GM12872 (cell line): ENCODE measurements around the gene COPS9.
A peak's percentile ranks its signal among the peaks of the same experiment; 100 is the strongest.

Experiments used
- TF ChIP-seq, protein P1 (sequence below): IDR thresholded peaks from 3 replicates; pipeline ENCODE4 v1.5.1; 2011; ENCODE audit warnings: low read depth, mild to moderate bottlenecking, low read length, moderate library complexity; ENCODE audit not compliant: insufficient read depth

The COPS9 gene

DNA sequence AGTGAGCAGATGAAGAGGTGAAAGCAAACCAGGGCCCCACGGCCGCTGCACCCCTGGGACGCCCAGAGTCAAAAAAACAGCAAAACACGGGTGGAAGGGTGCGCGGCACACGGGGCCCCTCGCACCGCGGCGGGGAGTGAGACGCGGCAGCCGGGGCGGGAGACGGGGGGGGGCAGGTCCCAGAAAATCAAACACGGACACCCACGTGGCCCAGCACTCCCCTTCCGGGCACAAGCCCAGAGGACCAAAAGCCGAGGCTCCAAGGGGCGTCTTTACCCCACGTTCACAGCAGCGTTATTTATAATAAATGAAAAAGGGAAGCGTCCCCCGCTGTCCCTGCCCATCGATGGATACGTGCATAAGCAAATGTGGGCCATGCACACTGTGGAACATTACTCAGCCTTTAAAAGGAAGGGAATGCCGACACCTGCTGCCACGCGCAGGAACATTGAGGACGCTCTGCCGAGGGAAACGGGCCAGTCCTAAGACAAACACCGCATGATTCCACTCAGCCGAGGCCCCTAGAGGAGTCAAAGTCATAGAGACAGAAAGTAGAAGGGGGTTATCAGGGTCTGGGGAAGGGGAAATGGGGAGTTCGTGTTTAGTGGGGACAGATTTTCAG is 677 bp upstream of the COPS9 start:
- TF ChIP-seq, protein P1, sequence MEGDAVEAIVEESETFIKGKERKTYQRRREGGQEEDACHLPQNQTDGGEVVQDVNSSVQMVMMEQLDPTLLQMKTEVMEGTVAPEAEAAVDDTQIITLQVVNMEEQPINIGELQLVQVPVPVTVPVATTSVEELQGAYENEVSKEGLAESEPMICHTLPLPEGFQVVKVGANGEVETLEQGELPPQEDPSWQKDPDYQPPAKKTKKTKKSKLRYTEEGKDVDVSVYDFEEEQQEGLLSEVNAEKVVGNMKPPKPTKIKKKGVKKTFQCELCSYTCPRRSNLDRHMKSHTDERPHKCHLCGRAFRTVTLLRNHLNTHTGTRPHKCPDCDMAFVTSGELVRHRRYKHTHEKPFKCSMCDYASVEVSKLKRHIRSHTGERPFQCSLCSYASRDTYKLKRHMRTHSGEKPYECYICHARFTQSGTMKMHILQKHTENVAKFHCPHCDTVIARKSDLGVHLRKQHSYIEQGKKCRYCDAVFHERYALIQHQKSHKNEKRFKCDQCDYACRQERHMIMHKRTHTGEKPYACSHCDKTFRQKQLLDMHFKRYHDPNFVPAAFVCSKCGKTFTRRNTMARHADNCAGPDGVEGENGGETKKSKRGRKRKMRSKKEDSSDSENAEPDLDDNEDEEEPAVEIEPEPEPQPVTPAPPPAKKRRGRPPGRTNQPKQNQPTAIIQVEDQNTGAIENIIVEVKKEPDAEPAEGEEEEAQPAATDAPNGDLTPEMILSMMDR, result no peak

DNA sequence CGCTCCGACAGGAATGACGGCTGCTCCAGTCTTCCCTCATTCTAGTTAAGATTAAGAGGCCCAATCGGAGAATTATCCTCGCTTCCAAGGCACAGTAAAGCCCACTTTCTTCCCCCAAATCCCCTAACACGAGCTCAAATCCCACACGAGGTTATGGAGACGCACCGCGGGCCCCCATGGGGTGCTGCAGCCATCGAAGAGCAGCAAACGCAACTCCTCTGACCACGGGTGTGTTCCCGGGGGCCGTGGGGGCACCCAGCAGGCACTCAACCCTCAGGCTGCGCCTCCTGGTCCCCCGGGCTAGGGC is 446 bp downstream of the COPS9 start:
- TF ChIP-seq, protein P1, result no peak

DNA sequence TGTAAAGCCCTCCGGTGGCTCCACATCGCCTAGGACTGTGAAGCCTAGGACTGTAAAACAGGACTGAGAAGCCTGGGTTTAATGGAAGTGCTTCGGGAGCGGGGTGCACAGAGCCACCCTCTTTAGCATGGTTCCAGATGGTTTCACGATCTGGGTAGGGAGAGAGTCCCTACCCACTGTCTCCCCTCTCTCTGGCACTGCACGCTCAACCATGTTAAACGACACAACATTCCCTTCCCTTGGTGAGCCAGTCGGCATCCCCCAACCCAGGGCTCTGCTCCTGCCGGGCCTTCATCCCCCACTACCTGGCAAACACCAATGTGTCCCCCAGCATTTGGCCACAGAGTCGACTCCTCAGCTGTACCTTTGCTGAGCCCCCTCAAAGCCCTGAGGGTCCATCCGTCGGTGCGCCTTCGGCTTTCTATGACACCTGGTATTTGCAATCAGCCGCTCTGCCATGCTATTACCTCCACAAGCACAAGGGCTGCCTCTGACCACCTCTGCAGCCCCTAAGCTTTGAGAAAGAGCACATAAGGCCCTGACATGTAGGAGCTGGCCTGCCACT is 1.1 kb downstream of the COPS9 start:
- TF ChIP-seq, protein P1, result no peak

DNA sequence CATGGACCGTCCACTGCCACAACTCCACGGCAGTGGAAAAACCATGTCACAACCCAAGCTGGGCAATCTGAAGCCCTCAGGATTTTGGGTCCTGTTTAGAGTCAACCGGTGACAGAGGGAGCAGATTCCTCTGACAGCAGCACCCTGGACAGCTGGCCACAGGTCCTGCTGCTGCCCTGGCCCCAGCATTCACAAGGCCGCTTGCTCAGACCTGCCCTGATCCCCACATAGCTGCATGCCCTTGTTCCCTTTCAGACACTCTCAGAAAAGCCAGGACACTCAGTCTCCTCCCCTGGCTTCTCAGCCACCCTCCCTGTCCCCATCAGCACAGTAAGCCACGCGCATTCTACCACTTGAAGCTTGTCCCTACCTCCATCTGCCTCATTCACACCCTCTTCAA is 1.6 kb downstream of the COPS9 start:
- TF ChIP-seq, protein P1, result no peak

DNA sequence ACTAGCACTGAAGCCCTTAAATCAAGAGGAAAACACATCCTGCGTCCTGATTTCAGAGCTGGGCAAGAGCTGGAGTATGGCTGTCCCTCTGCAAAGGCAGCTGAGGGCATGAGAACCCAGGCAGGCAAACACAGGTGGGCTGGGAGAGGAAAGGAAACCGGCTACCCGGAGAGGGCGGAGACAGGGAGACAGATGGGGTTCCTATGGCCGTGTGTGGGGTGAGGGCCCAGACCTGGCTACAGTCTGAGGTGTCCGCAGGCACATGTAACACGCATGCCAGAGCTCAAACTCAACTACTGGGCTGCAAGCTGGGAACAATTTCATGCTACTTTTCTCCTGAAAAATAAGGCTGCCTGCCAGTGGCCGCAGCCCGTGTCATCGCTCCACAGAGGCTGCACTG is 2.7 kb downstream of the COPS9 start:
- TF ChIP-seq, protein P1, result no peak

DNA sequence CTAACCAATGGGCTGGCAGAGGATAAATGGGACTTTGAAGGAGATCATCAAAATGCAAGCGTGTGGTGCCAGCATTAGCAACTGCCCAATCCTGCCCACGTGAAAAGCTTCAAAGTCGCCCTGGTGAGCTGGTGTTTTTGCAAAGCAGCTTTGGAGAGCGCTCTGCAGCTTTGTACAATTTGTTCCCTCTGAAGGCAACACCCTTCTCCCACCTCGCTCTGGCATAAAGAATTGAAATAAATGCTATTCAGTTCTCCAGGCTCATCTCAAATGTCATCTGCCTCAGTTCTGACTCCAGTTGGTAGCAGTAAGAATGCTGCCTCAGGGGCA is 3.5 kb downstream of the COPS9 start:
- TF ChIP-seq, protein P1, result no peak

DNA sequence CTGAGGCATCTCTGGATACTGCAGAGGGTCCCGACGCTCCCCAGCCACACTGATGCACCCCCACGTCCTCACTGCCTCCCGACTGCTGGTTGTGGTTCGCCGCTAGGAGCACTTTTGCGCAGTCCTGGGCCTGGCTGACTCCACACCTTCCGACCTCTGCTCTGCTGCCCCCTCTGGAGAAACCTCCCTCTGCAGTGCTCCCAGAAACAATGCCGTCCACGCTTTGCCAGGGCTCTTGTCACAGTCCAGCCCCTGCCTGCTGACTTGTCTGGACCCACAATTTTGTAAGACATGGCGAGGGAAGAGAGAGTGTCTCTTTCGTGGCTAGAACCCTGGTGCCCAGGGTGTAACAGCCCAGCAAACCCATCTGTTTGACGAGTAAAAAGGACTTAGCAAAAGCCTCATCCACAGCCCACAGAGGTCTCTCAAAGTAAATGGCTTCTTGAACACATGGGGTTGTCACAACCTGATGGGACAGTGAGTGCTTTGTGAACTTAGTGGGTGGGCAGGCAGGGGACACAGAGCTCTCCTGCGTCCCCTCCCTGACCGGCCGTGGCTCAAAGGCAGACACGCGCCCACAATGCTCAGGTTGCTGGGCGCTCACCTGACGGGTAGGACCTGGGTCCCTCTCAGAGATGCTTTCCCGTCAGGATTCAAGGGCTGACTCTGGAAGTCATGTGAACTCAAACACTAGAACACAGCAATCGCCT is 4.0 kb downstream of the COPS9 start:
- TF ChIP-seq, protein P1, result peak; percentile 31; the same call in 1 of the 3 replicates
